Left ventricle myocardium superior (tissue), 1 donor: ENCODE data around the gene HIBCH. TPM values are rescaled to one million over a fixed set of nuclear protein-coding genes. Genes with fewer than 3 reads are reported as not detected.
"Not testable (repeated sequence)": the region's sequence is repeated elsewhere in the genome, so short reads cannot be mapped to it uniquely, and the experiment has no call there.

ENCODE experiments used
- ATAC-seq: fragments of 200-7000 bp; cut with Tn5 transposase; one replicate; pipeline ENCODE4 v1.9.1; 2020; ENCODE audit warnings: mild to moderate bottlenecking, moderate library complexity
- DNase-seq: peaks from one replicate; pipeline ENCODE4 v3.0.0-alpha.2; 2020
- intact Hi-C: fragments of 100-400 bp; cut with micrococcal nuclease; formaldehyde crosslinking; loops from one replicate; pipeline ENCODE4 v1.11.0; 2022
- total RNA-seq: library from RNA; stranded (reverse); fragmentation: NEBNext Ultra II Directional; extraction: Animal tissue kit (Norgen Biotek cat#: 25700); gene quantifications from one replicate; pipeline ENCODE4 v1.2.1, GENCODE V29; 2021
- donor health status: DM: no; HTN: yes; CAD: no; lungs with severe emphysema.

HIBCH gene
- total RNA-seq, 1 donor from 2014 or later, result 24.2 TPM

DNA sequence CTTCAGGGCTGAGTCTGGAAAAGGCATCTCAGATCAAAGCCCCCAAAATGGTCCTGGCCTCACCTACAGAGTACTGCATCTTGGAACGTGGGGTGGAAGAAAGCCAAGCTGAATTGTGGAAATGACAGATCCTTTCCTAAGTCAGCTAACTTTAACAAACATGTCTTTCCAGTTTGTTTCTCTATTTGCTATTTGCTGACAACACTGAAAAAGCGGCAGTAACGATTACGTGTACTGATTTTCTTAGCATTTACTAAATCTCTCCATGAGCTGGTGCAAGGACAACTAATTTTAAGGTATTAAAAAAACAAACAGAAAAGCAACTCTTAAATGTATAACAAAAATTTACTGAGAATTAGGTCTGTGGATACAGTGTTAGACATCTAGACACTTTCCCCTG is 1.1 kb downstream of the HIBCH start:
- intact Hi-C loops, result no loop called here
- no peak for DNase-seq
- ATAC-seq, result no peak

DNA sequence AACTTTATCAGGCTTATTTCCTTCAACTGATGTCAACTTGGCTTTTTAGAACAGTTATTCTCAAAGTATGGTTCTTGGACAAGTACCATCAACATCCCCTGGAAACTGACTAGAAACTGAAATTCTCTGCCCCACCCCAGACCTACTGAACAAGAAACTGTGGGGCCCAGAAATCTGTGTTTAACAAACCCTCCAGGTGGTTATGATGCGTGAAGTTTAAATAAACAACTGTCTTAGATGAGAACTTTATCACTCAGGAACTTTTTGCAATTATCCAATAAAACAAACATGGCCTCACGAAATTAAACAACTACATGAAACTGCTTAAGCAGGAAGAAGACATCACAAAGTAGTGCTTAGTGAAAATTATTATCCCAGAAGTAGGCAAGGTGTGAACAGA is 4.4 kb downstream of the HIBCH start:
- ATAC-seq (no peak), DNase-seq (no peak)
- intact Hi-C loops, result no loop called here

DNA sequence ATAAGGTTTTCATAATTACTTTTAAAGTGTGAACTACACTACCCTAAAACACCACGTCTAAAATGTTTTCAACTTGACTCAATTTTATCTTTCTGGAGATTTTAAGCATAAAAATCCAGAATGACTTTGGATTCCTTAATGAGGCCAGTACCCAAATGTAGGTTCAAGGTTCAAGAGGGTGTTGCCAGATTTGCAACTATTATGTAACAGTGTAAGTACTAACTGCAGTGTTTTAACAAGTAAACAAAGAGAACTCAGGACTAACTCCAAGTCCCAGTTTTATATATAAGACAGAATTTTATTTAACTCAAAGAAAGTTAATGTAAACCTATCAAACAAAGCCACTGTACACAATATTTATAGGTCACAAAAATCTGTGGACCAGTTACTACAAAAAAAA is 5.7 kb downstream of the HIBCH start:
- intact Hi-C loops, result no loop called here
- DNase-seq (no peak), ATAC-seq (no peak)

DNA sequence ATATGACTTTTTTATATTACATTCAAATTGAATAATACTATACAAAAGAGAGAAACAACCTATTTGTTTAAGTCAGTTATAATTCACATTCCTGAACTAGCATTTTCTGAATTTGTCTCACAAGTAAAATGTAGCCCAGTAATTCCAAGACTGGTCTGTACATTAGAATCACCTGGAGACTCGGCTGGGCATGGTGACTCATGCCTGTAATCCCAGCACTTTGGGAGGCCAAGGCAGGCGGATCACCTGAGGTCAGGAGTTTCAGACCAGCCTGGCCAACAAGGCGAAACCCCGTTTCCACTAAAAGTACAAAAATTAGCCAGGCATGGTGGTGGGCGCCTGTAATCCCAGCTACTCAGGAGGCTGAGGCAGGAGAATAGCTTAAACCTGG is 7.0 kb downstream of the HIBCH start:
- intact Hi-C loops, DNase-seq, ATAC-seq: not testable (repeated sequence)

DNA sequence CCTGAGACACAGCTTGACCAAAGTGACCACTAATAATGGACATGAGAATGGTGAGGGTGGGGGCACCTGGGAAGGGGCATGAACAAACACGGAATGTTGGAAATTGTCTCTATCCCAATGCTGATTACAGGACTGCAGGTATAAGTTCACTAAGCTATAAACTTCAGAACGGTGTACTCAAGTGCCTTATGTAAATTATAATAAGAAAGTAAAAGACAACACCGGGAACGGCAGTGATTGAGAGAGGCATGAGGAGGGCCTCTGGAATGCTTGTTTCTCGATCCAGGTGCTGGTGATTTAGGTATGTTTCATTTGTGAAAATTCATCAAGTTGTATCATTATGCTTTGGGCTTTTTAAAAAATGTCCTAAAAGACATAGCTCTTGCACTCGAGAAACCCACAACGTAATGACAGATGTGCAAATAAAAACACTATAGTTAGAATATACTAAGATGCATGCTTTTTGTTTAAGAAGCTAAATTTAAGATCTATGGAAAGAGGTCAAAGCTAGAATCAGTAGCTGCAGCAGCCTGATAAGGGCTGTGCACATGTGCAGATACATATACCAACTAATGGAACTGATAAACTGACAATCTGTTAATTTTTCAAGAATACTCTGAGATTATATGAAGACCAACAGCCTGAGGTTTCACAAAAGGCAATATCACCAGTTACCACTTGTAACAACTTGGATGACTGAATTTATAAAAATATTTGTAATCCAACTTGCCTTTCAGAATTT is 7.6 kb downstream of the HIBCH start:
- ATAC-seq, result no peak

DNA sequence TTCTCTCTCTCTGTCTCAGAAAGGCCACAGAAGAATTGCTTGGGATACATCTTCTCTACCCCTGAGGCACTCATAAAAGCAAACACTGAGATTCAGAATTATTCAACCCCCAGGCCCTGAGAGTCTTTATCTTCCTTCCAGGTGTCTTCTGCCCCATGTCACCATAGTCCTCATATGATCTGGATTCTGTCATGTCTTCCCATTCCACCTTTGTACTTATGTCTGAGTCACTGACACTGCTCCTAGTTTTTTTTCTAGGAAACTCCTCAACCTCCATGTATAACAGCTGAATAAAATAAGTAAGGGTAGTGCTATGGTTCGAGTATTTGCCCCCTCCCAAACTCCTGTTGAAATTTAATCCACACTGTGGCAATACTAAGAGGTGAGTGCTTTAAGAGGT is 11.6 kb downstream of the HIBCH start:
- DNase-seq (no peak), ATAC-seq (no peak)
- intact Hi-C loops, result no loop called here

More for the DNA sequence above, 7.6 kb downstream of the HIBCH start:
- DNase-seq, result no peak
- intact Hi-C loops, result no loop called here

DNA sequence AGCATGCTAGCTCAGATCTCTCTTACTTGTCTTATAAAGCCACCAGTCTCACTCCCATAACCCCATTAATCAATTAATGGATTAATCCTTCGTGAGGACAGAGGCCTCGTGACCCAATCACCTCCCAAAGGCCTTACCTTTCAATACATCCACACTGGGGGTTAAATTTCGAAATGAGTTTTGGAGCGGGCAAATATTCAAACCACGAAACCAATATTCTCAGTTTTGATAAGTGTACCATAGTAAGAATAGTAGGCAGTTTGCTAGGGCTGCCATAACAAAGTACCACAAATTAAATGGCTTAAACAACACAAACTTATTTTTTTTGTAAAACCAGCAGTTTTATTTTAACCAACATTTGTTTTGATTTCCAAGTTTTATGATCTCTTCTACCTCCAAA is 15.2 kb downstream of the HIBCH start:
- ATAC-seq (no peak), DNase-seq (no peak)
- intact Hi-C loops, result no loop called here

DNA sequence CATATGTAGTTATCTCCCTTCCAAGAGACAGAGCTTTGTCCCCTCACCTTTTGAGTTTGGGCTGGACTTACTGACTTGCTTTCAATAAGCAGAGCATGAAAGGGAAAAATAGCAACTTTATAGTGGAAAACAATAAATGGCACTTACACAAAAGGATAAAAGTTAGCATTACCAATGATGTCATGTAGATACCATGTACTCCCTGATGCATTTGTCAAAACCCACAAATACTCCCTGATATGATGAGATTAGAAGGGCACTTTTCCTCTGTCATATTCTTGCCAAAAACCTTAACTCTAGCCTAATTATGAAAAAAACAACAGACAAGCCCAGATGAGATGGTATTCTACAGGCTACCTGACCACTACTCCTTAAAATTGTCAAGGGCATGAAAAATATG is 16.0 kb downstream of the HIBCH start:
- ATAC-seq, result no peak

DNA sequence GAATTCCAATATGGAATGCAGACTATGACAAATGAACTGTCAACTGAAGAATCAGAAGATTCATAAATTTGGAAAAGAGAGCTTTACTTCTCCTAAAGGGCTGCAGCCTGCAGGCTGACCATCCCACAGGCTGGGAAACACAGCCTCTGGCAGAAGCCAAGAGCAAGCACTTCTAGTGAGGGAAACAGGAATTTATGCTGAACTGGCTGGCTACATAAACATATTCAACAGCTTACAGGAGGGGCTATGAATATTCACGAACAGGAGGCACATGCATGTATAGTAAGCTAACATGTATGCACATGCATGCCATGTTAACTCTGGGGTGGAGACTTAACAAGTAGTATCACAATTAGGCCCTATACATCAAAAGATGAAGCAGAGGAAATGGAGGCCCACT is 17.6 kb downstream of the HIBCH start:
- DNase-seq (no peak), ATAC-seq (no peak)
- intact Hi-C loops, result no loop called here

More for the DNA sequence above, 16.0 kb downstream of the HIBCH start:
- intact Hi-C loops, result no loop called here
- no peak for DNase-seq

DNA sequence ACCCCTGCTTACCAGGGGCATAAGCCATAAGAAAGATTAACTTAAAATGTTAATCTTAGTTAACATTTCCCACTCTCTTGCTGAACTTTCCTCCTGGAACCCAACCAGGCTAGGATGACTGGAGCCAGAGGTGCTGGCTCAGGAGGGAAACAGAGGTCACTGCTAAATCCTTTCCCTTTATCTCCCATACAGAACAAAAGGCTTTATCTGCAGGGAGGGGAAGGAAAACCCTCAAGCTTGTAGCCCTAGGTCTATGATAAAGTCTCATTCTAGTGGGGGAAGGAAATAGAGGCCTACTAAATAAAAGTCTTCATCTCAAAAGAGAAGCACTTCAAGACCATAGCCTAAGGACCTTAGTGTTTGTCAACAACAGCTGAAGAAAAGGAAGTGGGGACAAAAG is 18.6 kb downstream of the HIBCH start:
- ATAC-seq, result no peak
- intact Hi-C loops, result no loop called here
- no peak for DNase-seq

DNA sequence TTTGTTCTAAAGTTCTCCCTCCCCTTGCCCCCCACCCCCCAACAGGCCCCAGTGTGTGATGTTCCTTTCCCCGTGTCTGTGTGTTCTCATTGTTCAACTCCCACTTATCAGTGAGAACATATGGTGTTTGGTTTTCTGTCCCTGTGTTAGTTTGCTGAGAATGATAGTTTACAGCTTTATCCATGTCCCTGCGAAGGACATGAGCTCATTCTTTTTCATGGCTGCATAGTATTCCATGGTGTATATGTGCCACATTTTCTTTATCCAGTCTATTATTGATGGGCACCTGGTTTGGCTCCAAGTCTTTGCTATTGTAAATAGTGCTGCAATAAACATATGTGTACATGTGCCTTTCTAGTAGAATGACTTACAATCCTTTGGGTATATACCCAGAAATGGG is 21.7 kb downstream of the HIBCH start:
- ATAC-seq, DNase-seq, intact Hi-C loops: not testable (repeated sequence)

DNA sequence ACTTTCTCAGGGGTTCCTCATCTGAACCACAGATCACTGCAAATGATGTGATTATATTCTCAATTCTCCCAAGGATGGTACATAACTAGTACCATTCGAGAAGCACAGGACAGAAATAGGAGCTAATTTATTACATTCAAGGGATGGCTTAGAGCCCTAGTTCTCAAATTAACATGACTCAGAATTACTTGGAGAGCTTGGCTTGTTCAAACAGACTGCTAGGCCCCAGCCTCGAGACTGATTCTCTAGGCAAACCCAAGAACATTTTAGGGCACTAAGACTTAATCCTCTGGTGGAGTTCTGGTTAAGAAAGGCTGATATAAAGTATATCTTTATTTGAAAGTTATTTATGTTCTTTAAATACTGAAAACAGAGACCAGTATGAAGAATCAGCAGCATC is 35.8 kb downstream of the HIBCH start:
- ATAC-seq, result no peak
- no peak for DNase-seq
- intact Hi-C loops, result no loop called here

DNA sequence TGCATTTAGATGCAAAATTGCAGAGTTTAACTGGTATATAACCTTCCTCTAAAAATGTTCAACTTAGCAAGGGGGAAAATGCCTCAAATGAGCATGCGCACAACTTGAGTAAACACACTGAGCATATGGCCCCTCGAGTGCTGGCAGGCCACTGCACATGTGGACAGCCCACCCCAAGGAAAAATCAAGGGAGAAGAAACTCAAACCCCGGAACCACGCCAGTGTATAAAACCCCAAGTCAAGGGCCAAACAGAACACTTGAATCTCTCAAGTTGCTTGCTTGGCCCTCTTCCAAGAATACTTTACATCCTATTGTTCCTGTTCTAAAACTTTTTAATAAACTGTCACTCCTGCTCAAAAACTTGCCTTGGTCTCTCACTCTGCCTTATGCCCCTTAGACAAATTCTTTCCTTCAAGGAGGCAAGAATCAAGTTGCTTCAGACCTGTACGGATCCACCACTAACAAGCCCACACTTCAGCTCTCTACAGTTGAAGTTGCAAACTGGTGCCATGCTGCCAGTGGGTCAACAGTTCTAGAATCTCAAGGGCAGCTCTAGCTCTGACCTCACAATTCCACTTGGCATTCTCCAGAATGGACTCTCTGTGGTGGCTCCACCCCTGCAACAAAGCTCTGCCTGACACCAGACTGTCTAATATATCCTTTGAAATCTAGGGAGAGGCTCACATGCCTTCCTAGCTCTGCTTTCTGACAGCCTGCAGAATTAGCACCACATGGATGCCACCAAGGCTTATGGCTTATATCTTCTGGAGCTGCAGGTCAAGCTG is 38.9 kb downstream of the HIBCH start:
- no peak for ATAC-seq
- intact Hi-C loops, result no loop called here
- no peak for DNase-seq

DNA sequence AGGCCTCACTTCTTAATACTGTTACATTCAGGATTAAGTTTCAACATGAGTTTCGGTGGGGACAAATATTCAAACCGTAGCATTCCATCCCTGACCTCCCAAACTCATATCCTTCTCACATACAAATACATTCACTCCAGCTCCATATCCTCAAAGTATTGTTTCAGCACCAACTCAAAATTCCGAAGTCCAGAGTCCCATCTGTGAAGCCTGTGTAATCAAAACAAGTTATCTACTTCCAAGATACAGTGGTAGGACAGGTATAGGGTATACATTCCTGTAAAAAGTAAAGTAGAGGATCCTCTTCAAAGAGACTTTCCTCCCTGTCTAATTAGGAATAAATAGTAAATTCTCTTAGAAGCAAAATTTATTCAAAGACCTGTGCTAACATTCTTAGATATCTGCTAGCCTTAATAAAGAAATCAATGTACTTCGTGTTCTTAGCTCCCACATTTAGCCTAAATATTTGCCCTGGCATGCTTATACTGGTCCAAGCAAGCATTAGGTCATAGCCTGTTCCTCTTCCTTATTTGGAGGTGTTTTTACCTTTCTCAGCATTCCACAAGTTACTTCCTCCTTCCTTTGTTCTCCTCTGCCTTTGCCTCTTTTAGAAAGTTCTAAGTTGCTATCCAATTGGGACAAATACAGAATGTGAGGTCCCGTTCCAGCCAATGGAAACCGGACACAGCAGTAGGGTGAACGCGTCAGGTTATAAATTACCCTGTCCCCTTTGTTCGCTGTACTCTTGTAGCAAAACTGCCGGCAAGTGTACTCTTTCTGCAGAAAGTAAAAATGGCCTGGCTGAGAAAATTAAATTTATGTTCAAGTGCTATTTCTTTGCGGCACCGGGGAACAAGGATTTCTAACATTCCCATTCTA is 40.1 kb downstream of the HIBCH start:
- DNase-seq, ATAC-seq: not testable (repeated sequence)
- intact Hi-C loops, result loop anchor here (5.0 kb wide), 1 partner anchor 192 kb away; no protein-coding TSS in a partner anchor

DNA sequence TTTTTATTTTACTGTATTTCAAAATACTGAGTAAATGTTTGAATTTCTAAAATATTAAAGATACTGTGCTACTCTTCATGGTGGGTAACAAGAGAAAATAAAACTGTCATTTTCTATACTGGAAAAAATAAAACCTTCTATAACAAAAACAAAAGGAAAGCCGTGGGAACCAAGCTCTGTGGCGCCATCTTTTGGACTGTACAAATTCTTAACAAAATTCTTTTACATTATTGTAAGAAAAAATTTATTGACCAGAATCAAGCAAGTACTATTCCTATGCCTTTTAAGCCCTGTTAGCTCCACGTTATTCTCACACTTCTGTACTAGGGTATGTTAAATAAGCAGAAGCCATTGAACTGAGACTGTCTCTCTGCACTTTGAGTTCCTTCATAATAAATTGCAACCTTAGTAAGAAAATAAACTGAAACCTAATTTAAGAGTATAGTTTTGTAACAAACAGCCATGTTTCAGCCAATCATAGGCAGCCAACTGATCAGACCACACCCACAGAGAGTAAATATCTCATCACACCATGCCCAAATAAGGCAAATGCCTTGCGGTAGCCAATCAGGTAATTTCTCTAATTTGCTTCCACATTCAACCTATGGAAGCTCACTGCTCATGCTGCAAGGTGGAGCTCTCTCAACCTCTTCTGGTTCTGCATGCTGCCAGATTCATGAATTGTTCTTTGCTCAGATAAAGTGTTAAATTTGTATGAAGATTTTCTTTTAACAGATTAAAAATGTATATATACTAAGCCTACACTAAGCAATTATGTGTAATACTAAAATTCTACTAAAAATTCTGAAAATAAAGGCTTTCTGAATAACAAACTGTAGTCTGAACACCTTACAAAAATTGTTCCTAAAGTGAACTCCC is 42.2 kb downstream of the HIBCH start:
- no peak for DNase-seq
- no peak for ATAC-seq
- intact Hi-C loops, result loop anchor here (5.0 kb wide), 1 partner anchor 190 kb away; no protein-coding TSS in a partner anchor

DNA sequence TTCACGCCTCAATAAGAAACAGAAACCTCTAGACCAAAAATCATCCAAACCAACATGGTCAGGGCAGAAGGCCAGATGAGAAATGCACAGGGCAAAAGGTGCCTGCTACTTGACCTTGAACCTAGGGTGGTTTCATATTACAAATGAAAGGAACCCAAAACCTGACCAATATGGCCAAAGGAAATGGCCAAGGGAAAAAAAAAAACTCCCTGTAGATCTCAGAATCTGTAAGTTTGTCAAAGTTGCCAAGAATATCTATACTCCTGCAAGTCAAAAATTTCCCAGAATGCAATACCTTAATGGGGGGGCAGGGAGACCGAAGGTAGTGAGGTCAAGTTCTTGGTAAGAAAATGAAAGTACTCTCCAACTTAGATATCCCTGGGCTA is 47.2 kb downstream of the HIBCH start:
- intact Hi-C loops, result no loop called here
- no peak for DNase-seq
- no peak for ATAC-seq

DNA sequence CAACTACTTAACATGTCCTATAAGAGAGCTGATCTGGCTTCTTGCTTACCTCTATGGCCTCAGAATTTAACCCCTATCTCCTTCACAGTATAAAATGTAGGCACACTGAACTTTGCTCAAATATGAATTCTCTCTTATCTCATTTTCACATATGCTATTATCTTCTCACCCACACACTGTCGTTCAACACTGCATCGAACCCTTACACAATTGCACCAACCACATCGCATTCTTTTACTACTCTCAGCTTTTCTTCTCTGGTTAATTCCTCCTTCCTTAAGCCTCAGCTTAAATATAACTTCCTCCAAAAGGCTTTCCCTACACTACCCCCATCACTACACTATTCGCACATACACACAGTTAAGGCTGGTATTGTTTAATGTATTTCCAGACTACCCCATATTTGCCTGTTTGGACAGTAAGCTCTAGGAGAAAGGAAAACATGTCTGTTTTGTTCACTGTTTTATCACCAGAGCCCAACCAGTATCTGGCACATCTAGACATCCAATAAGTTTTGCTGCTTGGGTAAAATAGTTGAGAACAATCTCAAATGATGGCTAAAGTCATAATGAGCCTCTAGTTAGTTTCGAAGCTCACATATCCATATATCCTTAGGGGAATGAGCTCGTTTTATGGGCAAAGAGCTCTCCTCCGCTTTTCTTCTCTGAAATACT is 47.7 kb downstream of the HIBCH start:
- DNase-seq, result no peak
- no peak for ATAC-seq
- intact Hi-C loops, result no loop called here

DNA sequence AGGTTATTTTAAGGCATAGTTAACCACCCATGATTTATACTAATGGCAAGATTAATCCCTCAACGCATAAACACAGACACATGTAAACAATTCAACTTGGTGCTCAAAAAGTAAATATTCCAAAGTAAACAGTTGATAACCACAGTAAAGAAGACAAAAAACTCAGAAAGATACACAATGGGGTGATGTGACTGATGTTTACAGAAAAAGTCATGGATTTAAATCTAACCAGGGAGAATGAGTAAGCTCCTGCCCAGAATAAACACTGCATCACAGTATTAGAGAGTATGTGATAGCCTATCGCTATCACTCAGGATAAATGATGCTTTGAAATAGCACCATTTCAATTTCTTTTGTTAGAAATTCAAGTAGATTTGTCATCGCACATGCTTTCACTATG is 49.3 kb downstream of the HIBCH start:
- no peak for ATAC-seq
- no peak for DNase-seq
- intact Hi-C loops, result no loop called here
